Epithelial cell of esophagus (primary cell): ENCODE measurements around the gene COL28A1.

Experiments
- DNase-seq: peaks from one replicate; pipeline ENCODE4 v3.0.0; 2010; ENCODE audit warnings: low read depth
- H3K4me3 ChIP-seq: 2 replicates; pipeline ENCODE4 v1.5.1; 2011; ENCODE audit warnings: mild to moderate bottlenecking, low read length, control low read depth
- TF ChIP-seq, protein P1 (sequence below): IDR thresholded peaks from 2 replicates; pipeline ENCODE4 v1.5.1; 2011; ENCODE audit warnings: low read depth, mild to moderate bottlenecking, low read length, control low read depth, inconsistent platforms; ENCODE audit not compliant: insufficient read depth; ENCODE audit errors: missing control alignments

Gene COL28A1

GRCh38 chr7:7510794-7511193 is 24.9 kb downstream of the COL28A1 start:
- TF ChIP-seq, protein P1, sequence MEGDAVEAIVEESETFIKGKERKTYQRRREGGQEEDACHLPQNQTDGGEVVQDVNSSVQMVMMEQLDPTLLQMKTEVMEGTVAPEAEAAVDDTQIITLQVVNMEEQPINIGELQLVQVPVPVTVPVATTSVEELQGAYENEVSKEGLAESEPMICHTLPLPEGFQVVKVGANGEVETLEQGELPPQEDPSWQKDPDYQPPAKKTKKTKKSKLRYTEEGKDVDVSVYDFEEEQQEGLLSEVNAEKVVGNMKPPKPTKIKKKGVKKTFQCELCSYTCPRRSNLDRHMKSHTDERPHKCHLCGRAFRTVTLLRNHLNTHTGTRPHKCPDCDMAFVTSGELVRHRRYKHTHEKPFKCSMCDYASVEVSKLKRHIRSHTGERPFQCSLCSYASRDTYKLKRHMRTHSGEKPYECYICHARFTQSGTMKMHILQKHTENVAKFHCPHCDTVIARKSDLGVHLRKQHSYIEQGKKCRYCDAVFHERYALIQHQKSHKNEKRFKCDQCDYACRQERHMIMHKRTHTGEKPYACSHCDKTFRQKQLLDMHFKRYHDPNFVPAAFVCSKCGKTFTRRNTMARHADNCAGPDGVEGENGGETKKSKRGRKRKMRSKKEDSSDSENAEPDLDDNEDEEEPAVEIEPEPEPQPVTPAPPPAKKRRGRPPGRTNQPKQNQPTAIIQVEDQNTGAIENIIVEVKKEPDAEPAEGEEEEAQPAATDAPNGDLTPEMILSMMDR: no peak
- H3K4me3 ChIP-seq: no peak overlapping the region
- no peak for DNase-seq

DNA sequence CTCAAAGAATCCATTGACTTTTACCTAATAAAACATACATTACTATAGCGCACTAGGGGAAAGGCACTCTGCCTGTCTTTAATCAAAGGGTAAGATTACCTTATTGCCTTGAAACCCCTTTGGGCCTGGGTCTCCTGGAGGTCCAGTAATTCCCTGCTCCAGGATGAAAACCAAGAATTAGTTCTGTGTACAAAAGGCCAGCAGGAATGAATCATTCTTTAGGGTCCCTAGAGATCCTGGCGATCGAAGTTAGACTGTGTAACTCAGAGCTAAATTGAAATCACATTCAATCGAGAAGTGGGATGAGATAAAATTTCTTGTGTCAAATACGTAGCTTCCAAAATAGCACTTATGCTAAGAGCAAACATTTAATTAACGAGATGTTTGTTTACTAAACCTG is 29.8 kb downstream of the COL28A1 start:
- TF ChIP-seq, protein P1: no peak
- H3K4me3 ChIP-seq: no peak overlapping the region
- DNase-seq: no peak

DNA sequence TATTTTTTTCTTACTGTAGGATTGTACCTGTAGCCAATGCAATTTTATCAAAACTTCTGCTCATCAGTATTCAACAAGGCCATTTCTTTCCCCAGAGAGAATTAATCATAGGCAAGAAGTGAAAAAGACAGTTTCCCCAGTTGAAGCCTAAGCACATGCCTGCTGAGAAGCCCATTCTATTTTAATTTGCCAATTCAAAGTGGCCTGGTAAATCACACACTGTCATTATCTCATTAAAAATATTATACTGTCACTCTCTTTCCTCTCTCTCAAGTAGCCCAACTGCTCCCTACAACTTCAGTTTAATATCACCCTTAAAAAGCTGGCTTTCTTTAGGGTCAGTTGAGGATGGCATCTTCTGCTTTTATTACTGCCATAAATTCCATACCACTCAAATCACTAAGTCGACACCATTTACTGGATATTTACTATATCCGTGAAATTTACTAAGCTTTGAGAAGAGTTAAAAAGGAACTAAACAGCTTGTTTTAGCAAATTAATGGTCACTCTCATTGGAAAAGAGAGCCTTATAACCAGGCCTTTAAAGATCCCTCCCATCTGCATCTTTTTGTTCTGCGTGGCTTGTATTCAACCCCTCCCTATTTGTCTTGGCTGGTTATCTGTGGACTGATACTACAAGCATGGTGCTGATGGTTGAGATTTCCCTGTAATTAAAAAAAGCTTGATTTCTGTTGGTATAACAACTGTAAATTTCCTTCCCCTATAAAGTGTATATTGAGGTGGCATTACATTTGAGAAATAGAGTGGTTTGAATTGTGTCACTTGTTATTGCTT is 30.6 kb downstream of the COL28A1 start:
- DNase-seq: no peak
- H3K4me3 ChIP-seq: no peak overlapping the region
- TF ChIP-seq, protein P1: no peak

DNA sequence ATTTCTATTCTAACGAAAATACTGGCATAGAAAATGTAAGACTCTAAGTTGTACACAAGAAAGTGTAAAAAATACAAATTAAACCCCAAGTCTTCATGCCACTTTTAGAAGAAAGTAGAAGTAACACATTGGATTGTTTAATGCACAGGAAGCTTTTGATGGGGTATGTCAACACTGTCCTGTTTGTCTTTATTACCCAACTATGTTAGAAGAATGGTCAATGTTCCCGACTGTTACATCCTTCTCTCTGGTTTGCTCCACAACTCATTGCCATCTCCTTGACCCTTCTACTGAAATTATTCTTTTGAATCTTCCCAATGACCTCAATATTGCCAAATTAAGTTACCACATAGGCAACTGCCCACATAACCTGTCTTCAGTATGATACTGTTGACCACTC is 35.8 kb downstream of the COL28A1 start:
- no peak for DNase-seq
- TF ChIP-seq, protein P1: no peak
- no peak overlapping the region for H3K4me3 ChIP-seq

GRCh38 chr7:7498856-7499255 is 36.8 kb downstream of the COL28A1 start:
- no peak overlapping the region for H3K4me3 ChIP-seq
- DNase-seq: peak; percentile 8
- TF ChIP-seq, protein P1: no peak

DNA sequence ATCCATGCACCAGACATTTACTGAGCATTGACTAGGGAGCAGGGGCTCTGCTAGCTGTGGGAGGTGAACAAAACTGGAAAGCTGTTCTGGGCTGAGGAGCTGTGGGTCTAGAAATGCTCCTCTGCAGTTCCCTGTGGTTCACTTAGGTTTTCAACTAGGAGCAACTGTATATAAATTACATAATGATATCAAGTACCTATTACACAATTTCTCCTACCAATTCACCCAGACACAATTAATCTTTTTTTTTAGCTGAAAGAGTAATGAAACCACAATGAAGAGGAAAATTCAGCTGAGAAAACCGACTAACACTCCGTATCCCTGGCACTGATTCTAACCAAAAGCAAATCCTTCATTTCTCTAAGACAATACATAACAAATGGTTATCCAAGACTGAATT is 39.4 kb downstream of the COL28A1 start:
- DNase-seq: no peak
- no peak overlapping the region for H3K4me3 ChIP-seq
- TF ChIP-seq, protein P1: no peak

- H3K4me3 ChIP-seq: no peak overlapping the region
- TF ChIP-seq, protein P1: no peak
Measured at GRCh38 chr7:7495171-7495570, 40.5 kb downstream of the COL28A1 start.

More at GRCh38 chr7:7495171-7495570, 40.5 kb downstream of the COL28A1 start:
- no peak for DNase-seq
